RWPE2 (cell line): ENCODE results near the gene SLC26A6.

ENCODE experiments used
- ATAC-seq: fragments of 200-7000 bp; cut with Tn5 transposase; 3 replicates; pipeline ENCODE4 v1.9.1; 2021; ENCODE audit warnings: low read depth
- DNase-seq: peaks from one replicate; pipeline ENCODE4 v3.0.0-alpha.2; 2020; ENCODE audit warnings: low spot score
- H3K27ac ChIP-seq: fragments of 450-650 bp; 2 replicates; pipeline ENCODE4 v1.5.1; 2017; ENCODE audit warnings: mild to moderate bottlenecking; ENCODE audit not compliant: poor library complexity, severe bottlenecking
- H3K27me3 ChIP-seq: fragments of 250-450 bp; sonication (Bioruptor Pico); 2 replicates; pipeline ENCODE4 v1.5.1; 2021; ENCODE audit warnings: mild to moderate bottlenecking, moderate library complexity; ENCODE audit not compliant: insufficient read depth, poor library complexity, severe bottlenecking
- H3K36me3 ChIP-seq: fragments of 250-450 bp; sonication (Bioruptor Pico); 2 replicates; pipeline ENCODE4 v1.5.1; 2020; ENCODE audit warnings: low read depth, mild to moderate bottlenecking, moderate library complexity
- H3K4me1 ChIP-seq: fragments of 250-450 bp; sonication (Bioruptor Pico); 2 replicates; pipeline ENCODE4 v1.5.1; 2021; ENCODE audit warnings: mild to moderate bottlenecking, moderate library complexity; ENCODE audit not compliant: insufficient read depth, poor library complexity, severe bottlenecking
- H3K4me3 ChIP-seq: fragments of 250-450 bp; sonication (Bioruptor Pico); 2 replicates; pipeline ENCODE4 v1.5.1; 2021; ENCODE audit warnings: mild to moderate bottlenecking, moderate library complexity; ENCODE audit not compliant: severe bottlenecking
- H3K9me3 ChIP-seq: fragments of 250-450 bp; sonication (Bioruptor Pico); 2 replicates; pipeline ENCODE4 v1.5.1; 2021; ENCODE audit warnings: mild to moderate bottlenecking, moderate library complexity; ENCODE audit not compliant: severe bottlenecking
- TF ChIP-seq, protein P1 (sequence below): fragments of 450-650 bp; IDR thresholded peaks from one replicate; pipeline ENCODE4 v1.5.1; 2017; ENCODE audit warnings: mild to moderate bottlenecking, moderate library complexity; ENCODE audit not compliant: poor library complexity, severe bottlenecking

Gene SLC26A6

DNA sequence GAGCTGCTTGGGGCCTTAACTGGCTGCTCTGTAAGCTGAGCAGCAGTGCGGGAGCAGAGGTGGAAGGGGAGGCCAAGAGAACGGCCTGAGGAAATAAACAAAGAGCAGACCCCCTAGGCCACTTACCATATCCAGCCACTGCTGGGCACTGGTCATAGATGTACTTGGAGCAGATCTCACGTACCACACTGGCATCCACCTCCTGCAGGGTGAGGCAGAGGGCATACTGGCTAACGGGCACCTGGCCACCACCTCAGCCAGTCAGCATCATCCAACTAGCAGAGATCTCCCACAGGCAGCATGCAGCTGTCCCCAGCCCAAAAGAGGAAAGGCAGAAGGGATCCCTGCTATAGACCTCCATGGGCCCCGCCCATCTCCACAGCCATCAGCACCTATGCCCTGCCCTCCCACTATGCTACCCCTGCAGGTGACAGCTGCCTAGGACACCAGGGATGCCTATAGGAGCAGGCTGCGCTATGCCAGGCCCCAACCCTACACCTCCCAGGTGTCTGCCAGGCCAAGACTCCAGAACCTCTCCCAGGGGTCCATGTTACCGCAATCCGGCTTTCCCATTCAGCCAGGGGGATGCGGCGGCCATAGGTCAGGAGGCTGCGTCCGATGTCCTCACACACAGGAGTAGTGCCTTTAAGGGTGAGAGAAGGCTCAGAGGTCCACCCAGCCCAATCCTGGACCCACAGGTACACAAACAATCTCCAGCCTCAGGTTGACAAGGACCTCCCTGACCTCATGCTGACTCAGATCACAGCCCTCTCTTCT lies 35.6 kb downstream of the SLC26A6 start:
- peaks cover 58% of the 10 kb centered on the region for H3K36me3 ChIP-seq
- TF ChIP-seq, protein P1, sequence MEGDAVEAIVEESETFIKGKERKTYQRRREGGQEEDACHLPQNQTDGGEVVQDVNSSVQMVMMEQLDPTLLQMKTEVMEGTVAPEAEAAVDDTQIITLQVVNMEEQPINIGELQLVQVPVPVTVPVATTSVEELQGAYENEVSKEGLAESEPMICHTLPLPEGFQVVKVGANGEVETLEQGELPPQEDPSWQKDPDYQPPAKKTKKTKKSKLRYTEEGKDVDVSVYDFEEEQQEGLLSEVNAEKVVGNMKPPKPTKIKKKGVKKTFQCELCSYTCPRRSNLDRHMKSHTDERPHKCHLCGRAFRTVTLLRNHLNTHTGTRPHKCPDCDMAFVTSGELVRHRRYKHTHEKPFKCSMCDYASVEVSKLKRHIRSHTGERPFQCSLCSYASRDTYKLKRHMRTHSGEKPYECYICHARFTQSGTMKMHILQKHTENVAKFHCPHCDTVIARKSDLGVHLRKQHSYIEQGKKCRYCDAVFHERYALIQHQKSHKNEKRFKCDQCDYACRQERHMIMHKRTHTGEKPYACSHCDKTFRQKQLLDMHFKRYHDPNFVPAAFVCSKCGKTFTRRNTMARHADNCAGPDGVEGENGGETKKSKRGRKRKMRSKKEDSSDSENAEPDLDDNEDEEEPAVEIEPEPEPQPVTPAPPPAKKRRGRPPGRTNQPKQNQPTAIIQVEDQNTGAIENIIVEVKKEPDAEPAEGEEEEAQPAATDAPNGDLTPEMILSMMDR = no peak
- no peaks in the 10 kb centered on the region for H3K9me3 ChIP-seq
- H3K4me1 ChIP-seq = peaks cover 48% of the 10 kb centered on the region
- no peak overlapping the region for H3K4me3 ChIP-seq
- DNase-seq = peak; percentile 49
- H3K27me3 ChIP-seq = no peaks in the 10 kb centered on the region
- peak; percentile 1 for ATAC-seq
- H3K27ac ChIP-seq = peak overlapping the region; percentile 98

DNA sequence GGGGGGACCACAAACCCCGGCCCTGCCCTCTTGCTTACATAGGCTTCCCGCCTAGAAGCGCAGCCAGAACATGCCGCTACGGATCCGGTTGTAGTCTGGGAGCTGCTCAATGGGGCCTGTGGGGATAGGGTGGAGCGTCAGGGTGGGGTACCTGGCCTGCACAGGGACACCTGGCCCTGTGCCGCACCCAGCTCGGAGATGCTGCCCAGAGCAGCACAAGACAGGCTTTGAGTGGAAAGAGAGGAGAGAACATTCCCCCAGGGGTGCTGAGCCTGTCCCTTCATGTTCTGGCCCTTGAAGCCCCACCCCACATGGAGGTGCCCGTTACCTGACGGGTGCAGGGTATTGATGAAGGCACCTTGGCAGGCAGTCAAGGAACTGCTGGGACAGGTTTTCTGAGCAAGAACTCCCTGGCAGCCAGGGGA lies 36.2 kb downstream of the SLC26A6 start:
- Histone ChIP-seq H3K36me3 (peaks cover 54% of the 10 kb centered on the region), H3K4me1 (peaks cover 48% of the 10 kb centered on the region), H3K4me3 (no peak overlapping the region), H3K27ac (peak overlapping the region; percentile 98), H3K27me3 (no peaks in the 10 kb centered on the region), H3K9me3 (no peaks in the 10 kb centered on the region)
- peak; percentile 99 for DNase-seq
- peak; percentile 53 for ATAC-seq
- TF ChIP-seq, protein P1 = no peak

DNA sequence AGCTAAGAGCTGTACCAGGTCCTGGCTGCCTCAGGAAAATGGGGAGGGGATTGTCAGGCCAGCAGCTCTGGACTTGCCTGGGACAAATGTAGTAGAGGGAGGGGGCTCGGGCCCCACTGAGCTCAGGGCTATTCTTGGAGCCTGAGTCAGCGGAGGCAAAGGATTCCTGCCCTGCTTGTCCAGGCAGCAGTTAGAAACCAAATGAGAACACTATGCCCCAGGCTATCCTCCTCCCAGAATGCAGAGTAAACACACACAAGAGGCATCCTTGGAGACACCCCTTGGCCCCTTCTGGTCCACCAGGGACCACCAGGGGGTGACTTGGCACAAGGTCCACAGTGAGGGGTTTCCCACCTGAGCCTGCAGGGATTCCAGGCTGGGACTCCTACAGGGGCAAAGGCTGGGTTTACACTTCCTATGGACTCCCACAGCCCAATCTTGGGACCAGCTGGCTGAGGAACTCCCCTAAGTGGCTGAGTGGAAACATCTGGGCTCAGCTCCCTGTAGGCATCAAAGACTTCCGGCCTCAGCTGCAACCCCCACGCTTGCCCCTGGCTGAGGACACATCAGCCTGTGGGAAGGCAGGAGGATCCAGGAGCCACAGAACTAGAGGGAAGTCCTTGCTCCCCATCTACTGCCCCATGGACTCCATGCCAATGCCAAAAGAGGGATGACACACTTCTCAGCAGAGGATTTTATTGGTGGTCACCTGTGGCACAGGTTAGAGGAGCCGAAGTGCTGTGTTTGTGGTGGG lies 36.8 kb downstream of the SLC26A6 start:
- peaks cover 48% of the 10 kb centered on the region for H3K4me1 ChIP-seq
- peaks cover 54% of the 10 kb centered on the region for H3K36me3 ChIP-seq
- DNase-seq = peak; percentile 94
- no peaks in the 10 kb centered on the region for H3K9me3 ChIP-seq
- H3K27me3 ChIP-seq = no peaks in the 10 kb centered on the region
- TF ChIP-seq, protein P1 = no peak
- H3K27ac ChIP-seq = peak overlapping the region; percentile 98
- no peak overlapping the region for H3K4me3 ChIP-seq
- peak; percentile 45 for ATAC-seq

DNA sequence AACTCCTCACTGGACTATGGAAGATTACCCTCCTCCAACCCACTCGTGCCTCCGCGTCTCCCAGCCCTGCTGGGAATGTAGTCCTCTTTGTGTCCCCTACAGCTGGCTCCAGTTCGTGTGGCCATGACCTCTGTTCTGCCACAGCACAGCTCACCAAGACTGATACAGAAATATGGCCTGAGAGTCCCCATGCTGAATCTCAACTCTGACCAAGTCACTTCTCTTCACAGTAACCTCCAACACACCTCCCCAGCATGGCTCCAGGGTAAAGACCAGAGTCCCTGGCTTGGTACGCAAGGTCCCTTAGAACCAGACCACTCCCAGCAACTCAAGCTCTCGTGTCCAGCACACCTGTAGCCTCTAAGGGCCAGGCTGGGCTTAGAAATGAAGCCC lies 37.9 kb downstream of the SLC26A6 start:
- ATAC-seq (no peak), DNase-seq (no peak)
- Histone ChIP-seq H3K27ac (peak overlapping the region; percentile 98), H3K4me3 (no peak overlapping the region), H3K4me1 (peaks cover 48% of the 10 kb centered on the region), H3K27me3 (no peaks in the 10 kb centered on the region), H3K9me3 (no peaks in the 10 kb centered on the region), H3K36me3 (peaks cover 54% of the 10 kb centered on the region)
- TF ChIP-seq, protein P1 = no peak
